GM20000 (cell line): ENCODE results near the gene LRRC8C.

Source experiments
- DNase-seq: peaks from one replicate; pipeline ENCODE4 v3.0.0; 2012; ENCODE audit warnings: low spot score
- CTCF ChIP-seq: IDR thresholded peaks from 2 replicates; pipeline ENCODE4 v1.5.1; 2012; ENCODE audit warnings: mild to moderate bottlenecking, control low read depth; ENCODE audit errors: extremely low read depth, missing control alignments

Gene LRRC8C

GRCh38 chr1:89753761-89754160 is 120.8 kb downstream of the LRRC8C start:
- DNase-seq, result no peak

GRCh38 chr1:89754518-89754917 is 121.6 kb downstream of the LRRC8C start:
- TF ChIP-seq CTCF, result no peak
- no peak for DNase-seq

More at GRCh38 chr1:89753761-89754160, 120.8 kb downstream of the LRRC8C start:
- TF ChIP-seq CTCF, result no peak

- DNase-seq, result no peak
- TF ChIP-seq CTCF, result no peak
Observed at GRCh38 chr1:89755591-89755990, 122.7 kb downstream of the LRRC8C start.

- no peak for TF ChIP-seq CTCF
- peak; percentile 42 for DNase-seq
Observed at GRCh38 chr1:89757532-89757931, 124.6 kb downstream of the LRRC8C start.

- no peak for TF ChIP-seq CTCF
- no peak for DNase-seq
Observed at GRCh38 chr1:89758156-89758555, 125.2 kb downstream of the LRRC8C start.

- TF ChIP-seq CTCF, result no peak
- DNase-seq, result no peak
Observed at GRCh38 chr1:89759036-89759435, 126.1 kb downstream of the LRRC8C start.

- TF ChIP-seq CTCF, result no peak
- DNase-seq, result no peak
Observed at GRCh38 chr1:89760496-89760895, 127.6 kb downstream of the LRRC8C start.

GRCh38 chr1:89761338-89761737 is 128.4 kb downstream of the LRRC8C start:
- TF ChIP-seq CTCF, result no peak
- DNase-seq, result no peak
